ENCODE results near the gene PRG3.
"Not testable (repeated sequence)": the region's sequence is repeated elsewhere in the genome, so short reads cannot be mapped to it uniquely, and the experiment has no call there.

PRG3 gene

DNA sequence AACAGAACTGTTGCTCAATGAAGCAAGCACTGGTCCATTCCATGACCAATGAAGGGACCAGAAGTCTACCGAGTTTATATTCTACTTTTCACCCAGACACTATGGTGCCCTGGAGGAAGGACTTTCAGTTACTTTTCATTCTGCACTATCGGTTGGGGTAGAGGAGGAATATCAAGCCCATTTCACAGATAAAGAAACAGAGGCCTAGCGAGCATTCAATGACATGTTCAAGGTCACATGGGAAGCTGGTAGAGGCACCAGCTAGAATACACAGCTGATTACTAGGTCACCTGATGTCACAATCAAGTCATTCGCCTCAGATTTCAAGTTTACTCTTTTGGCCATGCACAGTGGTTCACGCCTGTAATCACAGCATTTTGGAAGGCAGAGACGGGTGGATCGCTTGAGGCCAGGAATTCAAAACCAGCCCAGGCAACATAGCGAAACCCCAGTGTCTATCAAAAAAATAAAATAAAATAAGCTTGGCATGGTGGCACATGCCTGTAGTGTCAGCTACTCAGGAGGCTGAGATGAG lies 27.1 kb upstream of the PRG3 start:
- no peak for DNase-seq

DNA sequence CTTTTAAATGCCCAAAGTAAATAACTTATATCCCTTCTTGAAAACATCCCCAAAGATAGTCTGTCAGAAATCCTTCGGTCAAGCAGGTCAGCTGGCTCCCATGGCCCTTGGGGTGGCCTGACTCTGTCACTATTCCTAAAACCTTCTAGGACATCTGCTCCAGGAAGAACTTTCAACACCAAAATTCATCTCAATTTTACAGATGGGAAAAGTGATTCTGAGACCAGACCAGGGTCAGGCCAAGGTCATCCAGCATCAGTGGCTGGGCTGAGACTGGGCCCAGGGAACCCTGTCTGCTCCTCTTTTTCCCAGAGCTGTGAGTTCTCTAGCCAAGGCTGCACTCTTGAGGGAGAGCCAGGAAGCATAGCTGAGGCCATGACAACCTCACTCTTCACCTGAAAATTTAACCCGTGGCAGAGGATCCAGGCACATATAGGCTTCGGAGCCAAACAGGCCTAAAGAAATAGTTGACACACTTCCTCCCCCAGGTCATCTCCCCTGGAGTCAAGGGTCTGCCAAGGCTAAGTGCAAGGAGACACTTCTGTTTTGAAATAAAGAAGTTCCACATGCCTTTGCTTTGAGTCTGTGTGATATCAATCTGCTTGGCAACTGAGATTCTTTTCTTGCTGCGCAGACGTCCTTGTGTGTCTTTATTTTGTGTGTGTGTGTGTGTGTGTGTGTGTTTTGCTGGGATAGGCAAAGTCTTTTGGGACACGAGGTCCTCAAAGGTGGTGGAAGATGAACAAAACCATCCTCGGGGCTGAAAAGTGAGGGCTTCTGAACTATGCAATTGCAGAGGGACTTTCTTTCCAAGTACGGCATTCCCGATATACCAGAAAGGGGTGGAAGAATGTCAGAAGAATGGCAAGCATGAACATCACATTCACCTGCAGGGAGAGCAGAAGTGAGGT lies 26.3 kb upstream of the PRG3 start:
- no peak for DNase-seq

DNA sequence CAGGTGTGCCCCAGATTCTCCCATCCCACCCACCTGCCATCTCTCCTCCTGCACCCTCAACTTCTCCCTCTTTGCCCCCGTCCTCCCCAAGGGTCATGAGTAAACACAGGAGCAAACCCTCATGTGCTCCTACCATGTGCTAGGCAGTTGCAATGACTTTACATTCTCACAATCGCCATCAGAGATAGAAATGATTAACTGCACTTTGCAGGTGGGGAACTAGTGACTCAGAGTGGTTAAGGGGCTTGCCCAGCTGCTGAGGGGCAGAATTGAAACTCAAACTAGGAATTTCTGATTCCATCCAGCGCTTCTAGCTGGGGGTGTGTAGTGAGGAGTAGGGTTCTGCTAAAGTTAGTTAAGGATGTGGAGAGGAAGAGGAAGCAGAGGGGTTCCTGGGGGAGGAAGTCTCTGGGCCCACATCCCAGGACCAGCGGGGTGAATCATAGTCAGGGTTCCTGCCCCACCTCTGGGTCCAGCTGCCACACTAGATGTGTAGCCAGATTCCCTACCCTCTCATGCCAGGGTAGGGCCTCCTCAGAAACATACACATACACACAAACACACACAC lies 25.5 kb upstream of the PRG3 start:
- peak; percentile 12 for DNase-seq

DNA sequence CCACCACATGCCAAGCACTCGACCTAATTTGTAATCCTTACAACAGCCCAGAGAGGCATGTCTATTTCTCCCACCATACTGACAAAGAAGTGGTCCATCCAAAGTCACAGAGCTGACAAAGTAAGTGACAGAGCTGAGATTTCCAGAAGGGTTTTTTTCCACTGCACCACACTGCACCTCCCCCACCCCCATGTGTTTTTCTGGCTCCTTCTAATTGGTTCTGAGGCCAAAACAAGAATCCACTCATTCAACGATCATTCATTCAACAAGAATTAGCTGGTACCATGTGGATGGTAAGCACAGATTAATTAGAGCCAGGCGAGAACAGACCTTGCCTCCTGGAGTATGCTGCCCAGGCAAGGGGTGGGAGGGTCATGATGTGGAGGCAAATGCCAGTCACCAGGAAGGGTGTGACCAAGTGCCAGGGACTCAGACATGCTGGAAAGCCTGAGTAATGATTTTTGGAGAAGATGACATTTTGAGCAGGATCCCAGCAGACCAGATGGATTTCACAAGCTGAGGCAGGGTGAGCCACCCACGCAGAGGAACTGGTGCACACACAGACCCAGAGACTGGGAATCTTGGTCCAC lies 24.4 kb upstream of the PRG3 start:
- no peak for DNase-seq

DNA sequence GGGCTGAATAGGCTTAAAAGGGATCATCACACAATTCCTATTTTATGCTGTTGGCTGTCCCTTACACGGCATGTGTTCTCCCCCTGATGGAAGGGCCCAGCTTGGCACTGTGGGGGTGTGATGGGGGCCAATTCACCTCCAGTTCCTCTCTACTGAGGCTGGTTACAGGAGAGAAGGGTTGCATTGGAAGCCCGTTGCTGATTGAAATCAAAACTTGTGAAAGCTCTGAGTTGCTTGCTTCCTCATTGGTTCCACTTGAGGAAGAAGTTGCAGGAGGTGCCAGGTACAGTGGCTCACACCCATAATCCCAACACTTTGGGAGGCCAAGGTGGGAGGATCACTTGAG lies 22.8 kb upstream of the PRG3 start:
- DNase-seq: peak; percentile 2

DNA sequence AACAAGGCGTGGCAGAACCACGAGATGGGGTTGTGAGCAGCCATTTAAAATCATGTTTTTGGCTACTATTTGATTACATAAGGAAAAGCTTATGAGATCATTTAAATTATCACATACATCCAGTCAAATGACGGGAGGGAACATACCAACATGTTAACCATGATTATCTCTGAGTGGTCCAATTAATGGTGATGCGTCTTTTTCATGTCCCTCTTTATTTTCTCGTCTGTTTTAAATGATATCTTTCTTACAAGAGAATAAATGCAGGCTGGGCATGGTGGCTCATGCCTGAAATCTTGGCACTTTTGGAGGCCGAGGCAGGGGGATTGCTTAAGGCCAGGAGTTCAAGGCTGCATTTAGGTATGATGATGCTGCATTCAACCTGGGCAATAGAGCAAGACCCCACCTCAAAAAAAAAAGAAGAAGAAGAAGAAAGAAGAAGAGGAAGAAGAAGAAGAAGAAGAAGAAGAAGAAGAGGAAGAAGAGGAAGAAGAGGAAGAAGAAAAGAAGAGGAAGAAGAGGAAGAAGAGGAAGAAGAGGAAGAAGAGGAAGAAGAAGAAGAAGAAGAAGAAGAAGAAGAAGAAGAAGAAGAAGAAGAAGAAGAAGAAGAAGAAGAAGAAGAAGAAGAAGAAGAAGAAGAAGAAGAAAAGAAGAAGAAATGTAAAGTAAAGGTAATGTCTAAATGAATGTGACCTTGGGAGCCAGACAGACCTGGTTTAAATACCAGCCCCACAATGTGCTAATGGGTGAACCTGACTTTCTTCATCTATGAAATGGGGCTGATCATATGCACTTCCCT lies 22.3 kb upstream of the PRG3 start:
- not testable (repeated sequence) for DNase-seq

DNA sequence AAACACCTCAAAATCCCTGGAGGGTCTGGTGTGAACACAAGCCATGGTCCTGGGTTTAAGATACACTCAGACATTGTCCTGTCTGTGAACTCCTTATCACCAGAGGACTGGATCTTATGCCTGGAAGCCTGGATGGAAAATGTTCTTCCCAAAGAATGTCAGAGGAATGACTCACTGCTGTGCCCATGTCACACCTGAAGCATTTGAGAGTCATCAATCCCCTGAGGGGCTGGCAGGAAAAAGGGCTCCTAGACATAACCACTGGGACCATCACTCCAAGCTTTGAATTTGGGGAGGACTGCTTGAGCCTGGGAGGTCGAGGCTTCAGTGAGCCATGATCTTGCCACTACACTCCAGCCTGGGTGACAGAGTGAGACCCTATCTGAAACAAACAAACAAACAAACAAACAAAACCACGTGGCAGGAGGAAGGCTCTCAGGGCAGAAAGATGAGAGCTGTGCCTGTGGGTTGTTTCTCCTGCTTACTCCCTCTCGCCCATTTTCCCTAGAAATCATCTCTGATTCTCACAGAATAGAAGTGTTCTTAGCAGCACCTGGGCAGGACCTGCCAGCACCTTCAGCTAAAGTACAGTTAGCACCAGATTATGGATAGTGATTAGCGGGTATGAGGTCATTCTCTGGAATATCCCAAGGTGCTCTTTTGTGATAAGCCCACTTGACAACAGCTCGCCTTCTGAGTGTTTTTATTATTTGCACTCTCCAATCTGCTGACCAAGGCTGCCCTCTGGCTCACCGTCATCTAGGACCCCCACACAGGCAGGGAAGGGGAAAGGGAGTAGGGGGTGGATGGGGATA lies 21.4 kb upstream of the PRG3 start:
- DNase-seq: peak; percentile 53

DNA sequence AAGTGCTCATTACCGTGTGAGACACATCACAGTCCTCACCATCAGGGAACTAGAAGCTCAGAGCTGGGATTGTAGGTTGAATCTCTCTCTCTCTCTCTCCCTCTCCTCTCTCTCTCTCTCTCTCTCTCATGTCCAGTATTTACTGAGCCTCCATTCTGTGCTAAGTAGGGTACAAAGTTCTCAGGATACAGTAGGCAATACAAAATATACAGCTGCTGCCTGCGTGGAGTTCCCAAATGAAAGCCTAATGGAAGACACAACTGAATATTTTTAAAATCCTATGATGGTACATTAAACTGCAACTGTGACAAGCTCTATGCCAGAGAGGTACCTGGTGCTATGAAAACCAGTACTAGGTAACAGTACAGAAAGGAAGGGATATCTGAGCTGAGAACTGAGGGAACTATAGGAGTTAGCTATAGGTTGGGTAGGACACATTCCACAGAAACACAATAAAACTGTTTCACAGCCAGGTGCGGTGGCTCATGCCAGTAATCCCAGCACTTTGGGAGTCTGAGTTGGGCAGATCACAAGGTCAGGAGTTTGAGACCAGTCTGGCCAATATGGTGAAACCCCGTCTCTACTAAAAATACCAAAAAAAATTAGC lies 19.1 kb upstream of the PRG3 start:
- DNase-seq: peak; percentile 28

DNA sequence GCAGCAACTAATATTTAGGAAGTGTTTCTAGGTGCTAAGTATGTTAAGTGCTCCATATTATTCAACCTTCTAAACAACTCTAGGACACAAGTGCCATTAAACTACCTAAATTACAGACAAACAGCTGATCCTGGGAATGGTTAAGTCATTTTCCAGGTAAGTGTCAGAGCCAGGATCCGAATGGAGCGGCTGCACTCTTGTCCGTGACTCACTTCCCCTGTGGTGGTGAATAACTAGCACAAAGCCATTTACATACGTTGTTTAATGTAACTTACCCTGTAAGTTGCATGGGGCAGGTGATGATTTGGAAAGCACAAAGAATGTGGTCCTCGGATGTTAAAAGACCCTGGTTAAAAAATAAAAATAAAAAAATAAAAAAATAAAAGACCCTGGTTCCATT lies 18.3 kb upstream of the PRG3 start:
- no peak for DNase-seq

DNA sequence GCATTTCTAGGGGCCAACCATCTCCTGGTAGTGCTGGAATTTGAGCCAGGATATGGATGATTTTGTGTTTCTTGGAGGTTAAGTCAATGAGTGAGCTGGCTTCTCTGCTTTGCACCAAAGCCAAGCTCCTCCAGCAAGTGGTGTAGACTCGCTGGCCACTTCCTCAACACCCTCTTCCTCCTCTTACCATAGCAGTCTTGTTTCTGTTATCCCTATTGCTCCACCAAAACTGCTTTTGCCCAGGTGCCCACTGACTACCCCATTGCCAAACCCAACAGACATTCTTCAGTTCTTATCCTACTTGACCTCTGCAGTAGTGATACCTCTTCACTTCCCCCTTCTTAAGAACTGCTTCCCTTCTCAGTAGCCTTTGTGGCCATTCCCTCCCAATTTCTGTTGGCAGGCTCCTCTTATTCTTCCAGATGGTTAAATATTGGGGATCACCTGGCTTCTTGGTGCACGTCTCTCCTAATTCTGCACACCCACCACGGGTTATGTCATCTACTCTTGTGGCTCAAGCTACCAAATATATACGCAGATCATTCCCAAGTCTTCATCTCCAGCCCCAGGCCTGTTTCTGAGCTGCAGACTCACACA lies 16.5 kb upstream of the PRG3 start:
- no peak for DNase-seq

DNA sequence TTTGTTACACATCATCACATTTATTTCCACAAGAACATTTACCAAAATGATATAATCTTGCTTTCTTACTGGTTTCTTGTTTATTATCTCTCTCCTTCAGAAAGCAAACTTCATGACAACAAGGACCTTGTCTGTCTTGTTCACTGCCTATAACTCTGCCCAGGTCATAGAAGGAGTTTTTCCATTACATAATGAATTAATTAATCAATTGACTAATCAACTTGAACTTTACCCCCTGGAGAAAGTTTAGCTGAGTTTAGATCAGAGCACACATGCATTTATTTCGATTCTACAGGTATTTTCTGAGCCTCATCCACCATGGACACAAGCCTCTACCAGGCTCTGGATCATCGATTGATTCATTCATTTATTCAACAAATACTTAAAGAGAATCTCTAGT lies 15.8 kb upstream of the PRG3 start:
- no peak for DNase-seq

DNA sequence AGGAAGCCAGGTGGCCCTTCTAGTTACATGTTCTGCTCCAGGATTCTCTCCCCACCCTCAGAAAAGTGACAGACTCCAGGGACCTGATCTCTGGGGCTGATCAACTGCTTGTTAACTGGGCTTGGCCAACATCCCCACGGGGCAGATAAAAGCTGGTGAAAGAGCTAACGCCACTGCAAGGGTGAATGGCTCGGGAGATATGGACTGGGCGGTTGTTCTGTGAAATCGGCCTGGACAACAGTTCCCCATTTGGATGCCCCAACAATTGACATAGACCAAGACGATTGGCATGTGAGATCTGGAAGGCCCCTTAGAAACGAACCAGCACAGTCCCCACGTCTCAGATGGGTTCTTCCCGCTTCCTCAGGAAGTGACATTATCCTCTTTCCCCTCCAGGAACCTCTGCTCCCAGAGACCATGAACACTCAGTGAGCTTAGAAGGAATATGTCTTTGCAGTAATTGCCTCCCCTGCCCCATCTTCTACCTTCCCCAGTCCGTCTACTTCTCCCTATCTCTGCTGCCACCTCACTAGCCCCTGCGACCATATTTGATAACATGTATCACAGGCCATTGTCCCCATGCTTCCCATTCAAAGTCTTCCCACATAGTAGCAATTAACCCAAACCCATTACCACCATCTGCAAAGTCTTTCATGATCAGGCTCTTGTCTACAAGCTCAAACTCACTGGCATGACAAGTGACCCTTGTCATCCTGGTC lies 15.1 kb upstream of the PRG3 start:
- no peak for DNase-seq

DNA sequence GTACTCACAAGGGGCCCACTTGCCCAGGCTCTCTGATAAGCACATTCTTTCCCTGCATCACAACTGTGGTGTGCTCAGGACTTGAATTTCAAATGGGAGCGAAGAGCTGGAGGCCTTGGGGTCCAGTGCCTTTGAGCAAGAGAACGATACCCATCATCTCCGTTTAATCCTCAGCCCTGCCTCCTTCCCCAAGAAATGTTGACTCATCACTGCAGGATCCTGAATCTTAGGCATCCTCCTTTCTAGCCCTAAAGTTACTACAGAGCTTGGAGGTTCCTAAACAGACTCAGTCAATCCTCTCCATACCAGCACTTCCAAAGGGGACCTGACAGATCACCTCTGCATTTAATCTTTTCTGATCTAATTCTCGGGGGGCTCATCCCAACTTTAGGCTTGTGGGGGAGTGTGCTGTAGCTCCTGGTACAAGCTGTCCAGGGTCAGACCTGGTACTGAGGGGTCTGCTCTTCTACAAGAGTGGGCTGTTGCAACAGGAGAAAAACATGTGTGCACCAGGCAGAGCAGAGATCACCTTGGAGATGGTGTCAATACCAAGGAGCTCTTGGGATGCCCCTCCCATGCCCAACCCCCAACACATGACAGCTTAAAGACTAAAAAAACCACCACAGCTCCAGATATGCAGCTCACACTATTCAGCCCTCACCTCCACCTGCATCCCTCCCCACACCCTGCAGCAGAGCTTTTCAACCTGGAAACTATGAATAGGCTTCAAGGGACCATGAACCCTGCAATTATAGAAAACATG lies 13.4 kb upstream of the PRG3 start:
- DNase-seq: no peak

DNA sequence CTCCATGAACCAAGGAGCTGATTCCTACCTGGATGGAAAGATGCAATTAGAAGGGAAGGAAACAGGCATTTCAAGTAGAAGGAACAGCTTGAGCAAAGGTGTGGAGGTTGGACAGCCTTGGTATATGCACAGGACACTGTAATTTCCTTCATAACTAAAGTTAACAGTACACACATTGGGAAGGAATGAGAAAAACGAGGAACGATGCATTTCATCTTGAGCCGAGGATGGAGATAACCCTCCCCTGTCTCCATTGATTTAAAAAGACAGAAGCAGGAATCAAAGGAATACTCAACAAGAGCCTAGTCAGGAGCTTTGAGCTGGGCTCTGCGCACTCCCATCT lies 11.8 kb upstream of the PRG3 start:
- no peak for DNase-seq

DNA sequence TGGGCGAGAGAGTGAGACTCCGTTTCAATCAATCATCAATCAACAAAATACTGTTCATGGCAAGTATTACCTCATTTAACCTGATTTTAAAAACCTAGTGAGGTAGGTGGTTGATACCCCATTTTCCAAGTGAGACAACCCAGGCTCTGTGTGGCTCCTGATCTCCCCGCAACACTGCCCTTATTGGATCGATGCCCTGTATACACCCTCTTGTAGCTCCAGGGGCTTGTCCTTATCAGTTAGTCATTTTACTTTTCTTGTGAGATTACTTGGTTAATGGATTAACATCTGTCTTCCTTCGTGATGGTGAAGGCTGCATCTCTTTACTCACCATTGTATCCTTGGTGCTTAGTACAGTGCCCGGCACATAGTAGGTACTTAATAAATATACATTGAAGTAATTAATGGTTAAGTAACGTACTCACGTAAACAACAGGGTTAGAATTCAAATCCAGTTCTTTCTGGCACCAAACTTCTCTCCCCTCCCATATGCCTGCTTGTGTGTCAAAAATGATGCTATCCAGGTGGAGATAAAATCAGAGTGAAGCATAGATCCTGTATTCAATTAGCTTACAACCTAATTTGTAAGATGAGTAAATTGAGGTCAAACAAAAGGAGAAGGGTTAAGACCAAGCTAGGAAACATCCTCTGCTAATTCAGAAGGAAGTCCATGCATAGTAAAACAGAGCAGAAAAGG lies 11.3 kb upstream of the PRG3 start:
- no peak for DNase-seq

DNA sequence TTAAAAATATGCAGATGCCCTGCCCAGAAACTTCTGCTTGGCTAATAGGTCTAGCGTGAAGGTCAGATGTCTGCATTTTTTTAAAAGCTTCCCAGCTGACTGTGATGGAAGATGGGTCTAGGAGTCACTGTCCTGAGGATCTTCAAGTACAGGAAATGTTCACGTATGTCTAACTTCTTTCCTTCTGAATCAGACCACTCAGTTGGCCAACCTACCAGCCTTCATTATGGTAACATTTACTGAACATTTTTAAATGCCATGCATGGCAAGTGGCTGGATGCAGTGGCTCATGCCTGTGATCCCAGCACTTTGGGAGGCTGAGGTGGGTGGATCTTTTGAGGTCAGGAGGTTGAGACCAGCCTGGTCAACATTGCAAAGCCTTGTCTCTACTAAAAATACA lies 10.6 kb upstream of the PRG3 start:
- no peak for DNase-seq

DNA sequence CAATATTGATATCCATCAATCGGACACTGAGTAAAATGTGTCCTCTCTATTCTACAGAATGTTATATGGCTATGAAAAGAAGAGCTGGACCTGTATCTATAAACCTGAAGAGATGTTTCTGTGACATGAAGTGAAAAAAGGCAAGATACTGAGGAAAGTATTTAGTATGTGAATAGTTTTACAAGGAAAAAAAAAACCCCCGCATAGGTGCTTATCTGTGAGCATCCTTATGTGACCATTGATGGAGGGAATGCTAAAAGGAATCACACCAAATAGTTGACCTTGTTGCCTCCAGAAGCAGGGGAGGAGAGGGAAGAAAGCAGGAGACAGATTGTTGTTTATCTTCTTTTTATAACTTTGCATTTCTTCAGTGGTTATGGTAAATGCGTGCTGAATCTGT lies 10.2 kb upstream of the PRG3 start:
- no peak for DNase-seq

DNA sequence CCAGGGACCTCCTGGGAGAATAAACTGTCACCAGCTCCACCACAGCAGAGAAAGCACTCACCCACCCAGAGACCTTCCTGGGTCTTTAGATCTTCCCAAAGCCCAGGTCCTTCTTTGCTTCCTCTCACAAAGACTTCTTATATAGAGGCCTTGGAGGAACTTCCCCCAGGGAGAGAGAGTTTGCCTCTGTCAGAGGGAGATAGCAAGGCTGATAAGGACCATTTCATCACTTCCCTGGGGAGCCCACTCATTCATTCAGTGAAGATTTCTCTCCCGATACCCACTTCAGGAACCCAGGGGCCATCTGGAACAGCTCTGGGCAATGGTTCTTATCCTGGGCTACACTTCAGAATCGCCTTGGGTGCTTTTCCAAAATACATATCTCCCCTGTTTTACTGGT lies 9.6 kb upstream of the PRG3 start, which contains the start of gene PRG2:
Gene PRG2 (minus strand): TSS at position 116 of the 400 bp plus-strand sequence. CDS start 706 bp downstream, outside the sequence.
- DNase-seq: no peak

DNA sequence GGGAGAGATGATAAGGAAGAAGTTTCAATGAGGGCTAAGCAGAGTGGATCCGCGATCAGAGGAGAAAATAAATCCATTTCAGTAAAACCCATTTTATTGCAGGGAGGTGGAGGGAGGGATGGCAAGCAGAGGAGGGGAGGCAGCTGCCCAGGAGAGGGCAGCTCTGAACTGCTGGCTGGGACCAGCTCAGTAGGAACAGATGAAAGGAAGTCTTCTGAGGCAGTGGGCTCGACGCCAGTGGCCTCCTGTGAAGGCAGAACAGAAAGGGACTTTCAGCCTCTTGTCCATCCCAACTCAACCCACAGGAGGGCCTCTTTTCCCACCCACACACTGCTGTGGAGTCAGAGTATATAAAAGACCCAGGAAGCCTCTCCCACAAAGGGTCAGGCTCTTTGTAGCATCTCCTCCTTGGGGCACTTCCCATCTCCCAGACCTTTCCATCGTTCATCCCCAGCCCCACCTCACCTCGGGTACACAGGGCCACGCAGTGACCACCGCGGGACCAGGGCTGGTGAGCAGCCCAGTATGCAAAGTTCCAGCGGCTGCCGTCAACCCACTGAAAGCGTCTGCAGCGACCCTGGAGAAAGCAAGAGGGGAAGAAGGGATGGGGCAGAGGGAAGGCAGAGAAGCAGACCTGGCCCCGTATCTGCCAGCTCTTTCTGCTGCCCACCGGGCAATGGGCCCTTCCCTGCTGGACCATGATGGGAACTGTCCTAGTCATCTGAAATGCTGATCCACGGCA lies 6.5 kb upstream of the PRG3 start:
- DNase-seq: no peak

All from DMS53 (cell line).